Measurements from ENCODE around the gene BTF3.

GRCh38 chr5:73507062-73507461, 8.8 kb downstream of the BTF3 start:
- TF ChIP-seq CTCF (conservative IDR thresholded peaks at IDR 0.05; ENCODE audit: low read depth in 2 of 2) (no peak), EZH2 (IDR thresholded peaks at IDR 0.05; ENCODE audit: low read depth, unreplicated experiment) (no peak), POLR2AphosphoS5 (IDR thresholded peaks at IDR 0.05; ENCODE audit: low read depth) (no peak), EZH2phosphoT487 (IDR thresholded peaks at IDR 0.05; ENCODE audit: unreplicated experiment) (no peak), NANOG (IDR thresholded peaks at IDR 0.05; ENCODE audit: borderline replicate concordance) (no peak), REST (IDR thresholded peaks at IDR 0.05; ENCODE audit: unreplicated experiment) (no peak), JUNB (IDR thresholded peaks at IDR 0.05; ENCODE audit: unreplicated experiment) (no peak), ZNF462 (CRISPR knock-in tag; IDR thresholded peaks at IDR 0.05) (no peak), STAT1 (IDR thresholded peaks at IDR 0.05; ENCODE audit: unreplicated experiment) (no peak), ZNF114 (CRISPR knock-in tag; IDR thresholded peaks at IDR 0.05) (no peak)
- TF ChIP-seq, protein P1, sequence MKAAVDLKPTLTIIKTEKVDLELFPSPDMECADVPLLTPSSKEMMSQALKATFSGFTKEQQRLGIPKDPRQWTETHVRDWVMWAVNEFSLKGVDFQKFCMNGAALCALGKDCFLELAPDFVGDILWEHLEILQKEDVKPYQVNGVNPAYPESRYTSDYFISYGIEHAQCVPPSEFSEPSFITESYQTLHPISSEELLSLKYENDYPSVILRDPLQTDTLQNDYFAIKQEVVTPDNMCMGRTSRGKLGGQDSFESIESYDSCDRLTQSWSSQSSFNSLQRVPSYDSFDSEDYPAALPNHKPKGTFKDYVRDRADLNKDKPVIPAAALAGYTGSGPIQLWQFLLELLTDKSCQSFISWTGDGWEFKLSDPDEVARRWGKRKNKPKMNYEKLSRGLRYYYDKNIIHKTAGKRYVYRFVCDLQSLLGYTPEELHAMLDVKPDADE (IDR thresholded peaks at IDR 0.05) = no peak
